Endodermal cell (in vitro differentiated cells): ENCODE results near the gene U2AF1L4. TPM values are rescaled to one million over a fixed set of nuclear protein-coding genes. Genes with fewer than 3 reads are reported as not detected.

ENCODE experiments used
- DNase-seq: peaks from one replicate; pipeline ENCODE4 v3.0.0-alpha.2; 2017
- H3K27ac ChIP-seq: 2 replicates; pipeline ENCODE4 v1.5.1; 2013; ENCODE audit warnings: mild to moderate bottlenecking, low read depth, low read length, moderate library complexity
- H3K27me3 ChIP-seq: 2 replicates; pipeline ENCODE4 v1.6.1; 2013; ENCODE audit warnings: mild to moderate bottlenecking, low read length, moderate library complexity; ENCODE audit not compliant: insufficient read depth, control insufficient read depth, poor library complexity, severe bottlenecking
- H3K36me3 ChIP-seq: 2 replicates; pipeline ENCODE4 v1.7.0; 2013; ENCODE audit warnings: mild to moderate bottlenecking, low read length, moderate library complexity; ENCODE audit not compliant: control insufficient read depth, insufficient read depth
- H3K4me1 ChIP-seq: one replicate; pipeline ENCODE4 v1.7.0; 2013; ENCODE audit warnings: low read length; ENCODE audit not compliant: control insufficient read depth, insufficient read depth
- H3K4me3 ChIP-seq: 2 replicates; pipeline ENCODE4 v1.5.1; 2013; ENCODE audit warnings: mild to moderate bottlenecking, low read length, moderate library complexity
- H3K9ac ChIP-seq: 2 replicates; pipeline ENCODE4 v1.6.1; 2013; ENCODE audit warnings: mild to moderate bottlenecking, low read length, moderate library complexity; ENCODE audit not compliant: poor library complexity, severe bottlenecking; ENCODE audit errors: extremely low read depth
- H3K9me3 ChIP-seq: 2 replicates; pipeline ENCODE4 v1.6.1; 2013; ENCODE audit warnings: mild to moderate bottlenecking, low read length, moderate library complexity; ENCODE audit not compliant: control insufficient read depth
- H3K27ac Mint-ChIP-seq: 2 replicates; pipeline ENCODE4 v1.8.0; 2020; ENCODE audit warnings: mixed read lengths
- H3K27me3 Mint-ChIP-seq: 2 replicates; pipeline ENCODE4 v1.8.0; 2021; ENCODE audit warnings: mild to moderate bottlenecking, mixed read lengths; ENCODE audit not compliant: insufficient read depth
- H3K36me3 Mint-ChIP-seq: 2 replicates; pipeline ENCODE4 v1.8.0; 2020; ENCODE audit warnings: low read depth, mixed read lengths
- H3K4me1 Mint-ChIP-seq: 2 replicates; pipeline ENCODE4 v1.8.0; 2020; ENCODE audit warnings: mixed read lengths
- H3K4me3 Mint-ChIP-seq: 2 replicates; pipeline ENCODE4 v1.8.0; 2020; ENCODE audit warnings: mild to moderate bottlenecking, moderate library complexity, mixed read lengths
- H3K9me3 Mint-ChIP-seq: 2 replicates; pipeline ENCODE4 v1.8.0; 2020; ENCODE audit warnings: mild to moderate bottlenecking, mixed read lengths
- WGBS, 2 experiments: methylation state at CpG; one replicate each; pipeline versions ENCODE4 v1.1.5 to v1.1.7; 2013; ENCODE audit warnings: missing lambda C conversion rate in 2 of 2, mixed read lengths in 1 of 2; ENCODE audit not compliant: insufficient coverage in 1 of 2, insufficient read length in 1 of 2; 5-methylcytosine and 5-hydroxymethylcytosine counted together
- total RNA-seq, 2 donors: library from RNA; stranded (reverse); fragmentation: NEBNext Ultra II Directional in 1 of 2; extraction: Animal tissue kit (Norgen Biotek cat#: 25700) in 1 of 2; gene quantifications; 2 replicates in 1 of 2; 3 replicates in 1 of 2; pipeline ENCODE4 v1.2.1, GENCODE V29; 2021
- TF ChIP-seq, protein P1 (sequence below): fragments of 200-600 bp; sonication (generic); conservative IDR thresholded peaks from 2 replicates; pipeline ENCODE4 v1.5.0; 2021; ENCODE audit warnings: antibody characterized with exemption, mild to moderate bottlenecking

The U2AF1L4 gene
- total RNA-seq, 2 donors from 2014 or later: 17.3 to 23.2 TPM

DNA sequence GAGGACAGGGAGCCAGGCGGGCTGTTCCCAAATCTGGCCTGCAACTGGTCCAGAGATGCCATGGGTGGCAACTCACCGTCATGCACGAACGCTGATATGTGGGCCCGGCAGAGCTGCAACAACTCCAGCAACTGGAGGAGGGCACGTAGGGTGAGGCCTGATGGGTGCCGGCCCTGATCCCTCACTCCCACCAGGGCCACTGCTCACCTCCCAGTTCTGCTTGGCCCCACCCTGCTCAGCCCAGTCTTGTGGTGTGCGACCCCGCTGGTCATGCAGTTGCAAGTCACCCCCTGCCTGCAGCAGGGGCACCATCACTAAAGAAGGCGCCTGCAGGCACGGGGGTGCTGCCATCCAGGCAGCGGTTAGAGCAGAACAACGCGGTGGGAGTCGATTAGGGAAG, 47.1 kb upstream of the U2AF1L4 start:
- Mint-ChIP-seq H3K4me3 (no peak overlapping the region), H3K27ac (no peak overlapping the region), H3K4me1 (peaks cover 4% of the 10 kb centered on the region), H3K27me3 (peaks cover 18% of the 10 kb centered on the region), H3K9me3 (no peaks in the 10 kb centered on the region), H3K36me3 (no peaks in the 10 kb centered on the region)
- Histone ChIP-seq H3K9ac (no peak overlapping the region), H3K27me3 (peaks cover 24% of the 10 kb centered on the region), H3K36me3 (no peaks in the 10 kb centered on the region), H3K4me3 (no peak overlapping the region), H3K9me3 (no peaks in the 10 kb centered on the region), H3K4me1 (no peaks in the 10 kb centered on the region), H3K27ac (no peak overlapping the region)
- TF ChIP-seq, protein P1, sequence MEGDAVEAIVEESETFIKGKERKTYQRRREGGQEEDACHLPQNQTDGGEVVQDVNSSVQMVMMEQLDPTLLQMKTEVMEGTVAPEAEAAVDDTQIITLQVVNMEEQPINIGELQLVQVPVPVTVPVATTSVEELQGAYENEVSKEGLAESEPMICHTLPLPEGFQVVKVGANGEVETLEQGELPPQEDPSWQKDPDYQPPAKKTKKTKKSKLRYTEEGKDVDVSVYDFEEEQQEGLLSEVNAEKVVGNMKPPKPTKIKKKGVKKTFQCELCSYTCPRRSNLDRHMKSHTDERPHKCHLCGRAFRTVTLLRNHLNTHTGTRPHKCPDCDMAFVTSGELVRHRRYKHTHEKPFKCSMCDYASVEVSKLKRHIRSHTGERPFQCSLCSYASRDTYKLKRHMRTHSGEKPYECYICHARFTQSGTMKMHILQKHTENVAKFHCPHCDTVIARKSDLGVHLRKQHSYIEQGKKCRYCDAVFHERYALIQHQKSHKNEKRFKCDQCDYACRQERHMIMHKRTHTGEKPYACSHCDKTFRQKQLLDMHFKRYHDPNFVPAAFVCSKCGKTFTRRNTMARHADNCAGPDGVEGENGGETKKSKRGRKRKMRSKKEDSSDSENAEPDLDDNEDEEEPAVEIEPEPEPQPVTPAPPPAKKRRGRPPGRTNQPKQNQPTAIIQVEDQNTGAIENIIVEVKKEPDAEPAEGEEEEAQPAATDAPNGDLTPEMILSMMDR: no peak
- 89 to 100% methylated on average over 4 to 15 of the region's 15 CpGs for WGBS, 2 experiments
- DNase-seq: peak; percentile 40

DNA sequence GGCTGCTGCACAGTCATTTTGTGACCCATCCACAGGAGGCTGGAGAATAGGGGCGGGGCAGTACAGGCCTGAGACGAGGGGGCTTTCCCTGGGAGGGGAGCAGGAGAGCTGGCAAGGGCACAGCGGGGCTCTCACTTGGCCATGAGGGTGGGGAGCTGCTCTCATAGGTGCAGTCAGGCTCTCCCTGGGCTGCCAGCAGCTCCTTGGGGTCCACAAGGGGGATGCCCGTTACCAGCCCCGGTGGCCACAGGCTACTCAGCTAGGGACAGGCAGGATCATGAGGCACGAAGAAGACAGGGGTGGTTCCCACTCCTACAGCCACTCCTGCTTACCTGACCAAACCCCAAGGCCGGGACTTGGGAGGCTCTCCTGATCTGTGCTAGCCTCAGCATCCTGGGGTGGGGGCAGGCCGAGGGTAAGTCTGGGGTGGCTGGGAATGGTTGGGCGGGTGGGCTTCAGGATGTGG, 46.6 kb upstream of the U2AF1L4 start:
- Mint-ChIP-seq H3K9me3 (no peaks in the 10 kb centered on the region), H3K36me3 (no peaks in the 10 kb centered on the region), H3K4me1 (peaks cover 1% of the 10 kb centered on the region), H3K27me3 (peaks cover 14% of the 10 kb centered on the region), H3K27ac (no peak overlapping the region), H3K4me3 (no peak overlapping the region)
- H3K4me3 ChIP-seq: no peak overlapping the region
- WGBS, 2 experiments: 92 to 93% methylated on average over 4 to 9 of the region's 9 CpGs
- no peaks in the 10 kb centered on the region for H3K36me3 ChIP-seq
- H3K9ac ChIP-seq: no peak overlapping the region
- no peak overlapping the region for H3K27ac ChIP-seq
- TF ChIP-seq, protein P1: no peak
- DNase-seq: peak; percentile 48
- peaks cover 20% of the 10 kb centered on the region for H3K27me3 ChIP-seq
- H3K9me3 ChIP-seq: no peaks in the 10 kb centered on the region
- no peaks in the 10 kb centered on the region for H3K4me1 ChIP-seq

DNA sequence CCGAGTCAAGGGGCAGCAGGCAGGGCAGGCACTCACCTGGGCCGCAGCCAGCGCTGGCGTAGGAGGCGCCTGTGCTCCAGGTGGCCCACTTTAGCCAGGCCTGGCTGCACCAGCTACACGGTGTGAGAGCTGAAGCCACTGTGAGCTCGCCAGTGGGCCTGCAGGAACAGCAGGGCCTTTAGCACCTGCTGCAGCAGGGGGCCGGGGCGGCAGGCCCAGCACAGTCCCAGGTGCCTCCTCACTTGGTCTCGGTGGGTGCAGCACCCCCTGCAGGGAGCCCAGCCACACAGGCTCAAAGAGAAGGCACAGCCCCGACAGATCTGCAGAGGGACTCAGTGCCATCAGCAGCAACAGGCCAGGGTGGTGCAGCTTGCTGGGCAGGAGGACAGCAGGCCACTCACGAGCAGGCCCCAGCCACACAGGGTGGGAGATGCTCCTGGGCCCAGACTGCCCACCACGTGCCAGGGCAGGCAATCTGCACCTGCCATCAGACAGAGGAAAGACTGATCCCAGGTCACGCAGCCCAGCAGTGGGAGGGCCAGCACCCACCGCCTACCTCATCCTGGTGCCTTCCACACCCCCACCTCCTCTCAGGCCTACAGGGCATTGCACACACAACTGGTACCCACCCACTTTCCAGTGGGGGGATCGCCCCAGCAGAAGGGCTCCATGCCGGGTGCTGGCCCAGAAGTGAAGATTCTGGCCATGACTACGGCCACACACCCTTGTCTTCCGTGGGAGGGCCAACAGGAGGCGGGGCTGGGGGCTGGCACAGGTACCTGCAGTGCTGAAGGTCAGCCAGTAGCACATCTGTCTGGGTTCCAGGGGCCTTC, 46.0 kb upstream of the U2AF1L4 start:
- Histone ChIP-seq H3K4me1 (no peaks in the 10 kb centered on the region), H3K36me3 (no peaks in the 10 kb centered on the region), H3K9ac (no peak overlapping the region), H3K27ac (no peak overlapping the region), H3K9me3 (no peaks in the 10 kb centered on the region), H3K4me3 (no peak overlapping the region), H3K27me3 (peaks cover 13% of the 10 kb centered on the region)
- Mint-ChIP-seq H3K9me3 (no peaks in the 10 kb centered on the region), H3K4me3 (no peak overlapping the region), H3K27me3 (peaks cover 7% of the 10 kb centered on the region), H3K4me1 (no peaks in the 10 kb centered on the region), H3K27ac (no peak overlapping the region), H3K36me3 (no peaks in the 10 kb centered on the region)
- peak; percentile 64 for DNase-seq
- 83% methylated on average over 16 to 20 of the region's 20 CpGs for WGBS, 2 experiments
- TF ChIP-seq, protein P1: peak; percentile 40
